Gastrocnemius medialis (tissue), 4 donors: ENCODE data around the gene TMEM18.

Source experiments
- CTCF ChIP-seq, 5 experiments: fragments of 450-650 bp in 3 of 5; fragments of 200-600 bp in 2 of 5; sonication (generic) in 2 of 5; IDR thresholded peaks in 4 of 5; conservative IDR thresholded peaks in 1 of 5; 1 replicate in 4 of 5; 2 replicates in 1 of 5; pipeline ENCODE4 v1.5.1; 2016 to 2019; ENCODE audit warnings: antibody characterized with exemption in 5 of 5, mild to moderate bottlenecking in 3 of 5, moderate library complexity in 3 of 5
- POLR2A ChIP-seq, 2 donors: fragments of 450-650 bp; IDR thresholded peaks; one replicate each; pipeline ENCODE4 v1.6.1; 2017; ENCODE audit warnings: antibody characterized with exemption in 2 of 2, mild to moderate bottlenecking in 2 of 2, moderate library complexity in 2 of 2

DNA sequence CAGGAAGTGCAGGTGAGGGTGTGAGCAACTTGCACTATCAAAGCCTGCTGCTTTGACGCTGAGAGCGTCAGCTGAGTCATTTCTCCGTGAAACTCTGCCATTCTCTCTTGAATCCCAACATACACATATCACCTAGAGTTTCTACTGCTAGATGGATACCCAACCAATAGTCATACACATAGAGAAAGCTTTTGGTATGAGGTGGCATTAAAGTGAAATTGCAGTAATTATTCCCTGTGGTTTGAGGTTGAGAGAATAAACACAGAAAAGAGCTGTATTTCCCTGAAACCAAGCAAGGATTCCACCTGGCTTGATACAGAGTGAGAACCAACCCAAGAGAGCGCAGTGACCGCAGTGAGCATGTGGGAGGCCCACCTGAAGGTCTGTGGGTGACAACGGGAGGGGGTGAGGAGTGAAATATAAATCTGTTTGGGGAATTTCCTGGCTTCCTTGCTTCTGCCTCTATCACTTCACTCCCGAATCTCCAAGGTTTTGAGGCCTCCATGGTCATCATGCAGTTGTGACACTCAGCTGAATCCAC, 28.8 kb upstream of the TMEM18 start:
- TF ChIP-seq CTCF (IDR thresholded peaks at IDR 0.05 in 4 of 5, conservative IDR thresholded peaks at IDR 0.05 in 1 of 5) (no peak), POLR2A (IDR thresholded peaks at IDR 0.05) (no peak)
